HepG2 (cell line): ENCODE data around the gene TRIM9. TPM values are rescaled to one million over a fixed set of nuclear protein-coding genes. Genes with fewer than 3 reads are reported as not detected.

ENCODE experiments used
- DBP ChIP-seq: sonication (generic); formaldehyde crosslinking; IDR thresholded peaks from 2 replicates; pipeline ENCODE4 v1.4.0; 2020; ENCODE audit warnings: missing genetic modification reagents; ENCODE audit errors: not compliant biosample characterization
- KMT2A ChIP-seq: sonication (generic); formaldehyde crosslinking; IDR thresholded peaks from 2 replicates; pipeline ENCODE4 v1.4.0; 2020; ENCODE audit warnings: missing genetic modification reagents
- NCOA2 ChIP-seq: sonication (generic); formaldehyde crosslinking; IDR thresholded peaks from 2 replicates; pipeline ENCODE4 v1.8.0; 2022; ENCODE audit warnings: inconsistent platforms
- REST ChIP-seq, 2 experiments: IDR thresholded peaks; 2 replicates each; pipeline ENCODE4 v1.6.1; 2011 to 2012; ENCODE audit warnings: low read length in 2 of 2, borderline replicate concordance in 1 of 2, low read depth in 1 of 2, mild to moderate bottlenecking in 1 of 2, moderate library complexity in 1 of 2
- SKIL ChIP-seq: sonication (generic); formaldehyde crosslinking; IDR thresholded peaks from 2 replicates; pipeline ENCODE4 v1.8.0; 2022; ENCODE audit warnings: missing genetic modification reagents, mild to moderate bottlenecking, moderate library complexity, borderline replicate concordance
- STAT5B ChIP-seq: sonication (generic); formaldehyde crosslinking; IDR thresholded peaks from 2 replicates; pipeline ENCODE4 v1.4.0; 2020; ENCODE audit warnings: missing genetic modification reagents
- ZBTB40 ChIP-seq, 2 experiments: fragments of 450-650 bp in 1 of 2; sonication (generic) in 1 of 2; formaldehyde crosslinking in 1 of 2; IDR thresholded peaks; 2 replicates each; pipeline versions ENCODE4 v1.6.1 to v1.8.0; 2016 to 2022; ENCODE audit warnings: antibody characterized with exemption in 1 of 2, mild to moderate bottlenecking in 1 of 2, missing genetic modification reagents in 1 of 2
- ZNF33B ChIP-seq: sonication (generic); formaldehyde crosslinking; IDR thresholded peaks from 2 replicates; pipeline ENCODE4 v1.5.1; 2020; ENCODE audit warnings: mild to moderate bottlenecking, missing genetic modification reagents
- polyA plus RNA-seq, 8 experiments: library from polyadenylated mRNA; depleted of rRNA in 3 of 8; stranded (reverse) in 7 of 8; unstranded in 1 of 8; fragments of >200 nt; fragmentation: Illumina TruSeq in 4 of 8; extraction: Trizol in 4 of 8; gene quantifications; 2 replicates each; pipeline versions ENCODE4 v1.2.1 to v1.2.3, GENCODE V29; 2011 to 2016; ENCODE audit warnings: low read depth in 4 of 8, missing spikeins in 1 of 8, mixed read lengths in 1 of 8; ENCODE audit not compliant: insufficient read depth in 1 of 8
- total RNA-seq, 5 experiments: library from RNA; depleted of rRNA; stranded (reverse); fragments of >200 nt; fragmentation: Illumina TruSeq; extraction: Trizol; gene quantifications; 2 replicates each; pipeline ENCODE4 v1.2.3, GENCODE V29; 2016; ENCODE audit warnings: low read depth in 1 of 5
- TF ChIP-seq, protein P1 (sequence below): sonication (generic); formaldehyde crosslinking; IDR thresholded peaks from 2 replicates; pipeline ENCODE4 v1.8.1; 2023; ENCODE audit warnings: mild to moderate bottlenecking, moderate library complexity, missing genetic modification reagents

TRIM9 gene
- total and polyA plus RNA-seq, 2 of the 13 experiments (the other 11 are each of a cell fraction or from before 2014, with no cell fraction given), result 0.04 to 0.07 TPM

DNA sequence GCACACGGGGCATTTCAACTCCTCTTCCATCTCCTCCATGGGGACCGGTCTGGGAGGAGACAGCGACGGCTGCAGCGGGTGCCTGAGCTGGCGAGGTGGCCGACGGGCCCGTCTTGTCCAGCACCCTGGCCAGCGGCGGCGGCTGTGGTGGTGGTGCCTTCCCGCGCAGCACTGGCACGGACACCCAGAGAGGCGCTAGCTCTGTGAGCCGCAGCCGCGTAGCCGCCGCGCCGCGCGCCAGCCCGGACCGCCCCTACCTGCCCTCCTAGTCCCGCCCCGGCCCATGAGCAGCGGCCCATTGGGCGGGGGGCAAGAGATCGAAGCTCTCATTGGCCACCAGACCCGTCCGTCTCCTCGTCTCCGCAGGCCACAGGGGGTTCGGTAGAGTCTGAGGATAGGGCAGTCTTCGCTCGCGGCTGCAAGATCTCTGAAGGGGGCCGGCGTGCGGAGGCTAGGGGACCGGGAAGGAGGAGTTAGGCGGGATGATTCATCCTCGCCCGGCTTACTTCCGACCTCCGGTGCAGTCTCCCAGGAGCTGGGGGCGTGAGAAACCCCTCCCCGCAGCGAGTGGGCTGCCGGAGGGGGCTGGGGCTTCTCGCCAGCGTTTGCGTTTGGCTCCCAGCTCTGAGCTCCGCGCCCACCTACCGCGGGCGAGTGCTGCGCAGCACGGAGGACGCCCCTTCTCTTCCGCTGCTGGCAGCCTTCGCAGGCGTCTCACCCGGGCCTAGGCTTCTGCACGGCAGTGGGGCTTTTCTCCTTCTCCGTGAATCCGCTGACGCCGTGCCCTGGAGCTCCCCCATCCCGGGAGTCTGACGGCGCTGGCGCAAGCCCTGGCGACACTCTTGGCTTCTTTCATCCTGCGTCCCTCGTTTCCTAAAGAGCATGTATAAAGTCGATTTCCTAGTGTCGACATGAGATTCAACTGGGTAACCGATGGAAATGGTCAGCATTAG lies at the start of gene TRIM9 (continued):
- TF ChIP-seq SKIL (CRISPR knock-in tag) (no peak), REST (IDR thresholded peaks at IDR 0.05; ENCODE audit: borderline replicate concordance in 1 of 2, low read depth in 1 of 2, low read length in 2 of 2) (peak; percentile 81 to 93), DBP (CRISPR knock-in tag) (no peak), NCOA2 (no peak), STAT5B (CRISPR knock-in tag) (no peak), ZBTB40 (IDR thresholded peaks at IDR 0.05) (no peak), ZBTB40 (CRISPR knock-in tag; IDR thresholded peaks at IDR 0.05) (peak; percentile 40; the same call in 1 of the 2 replicates), ZNF33B (no peak), KMT2A (CRISPR knock-in tag) (0 out of 2 replicates have a peak, but pooled peaks have one; percentile 25)
- TF ChIP-seq, protein P1, sequence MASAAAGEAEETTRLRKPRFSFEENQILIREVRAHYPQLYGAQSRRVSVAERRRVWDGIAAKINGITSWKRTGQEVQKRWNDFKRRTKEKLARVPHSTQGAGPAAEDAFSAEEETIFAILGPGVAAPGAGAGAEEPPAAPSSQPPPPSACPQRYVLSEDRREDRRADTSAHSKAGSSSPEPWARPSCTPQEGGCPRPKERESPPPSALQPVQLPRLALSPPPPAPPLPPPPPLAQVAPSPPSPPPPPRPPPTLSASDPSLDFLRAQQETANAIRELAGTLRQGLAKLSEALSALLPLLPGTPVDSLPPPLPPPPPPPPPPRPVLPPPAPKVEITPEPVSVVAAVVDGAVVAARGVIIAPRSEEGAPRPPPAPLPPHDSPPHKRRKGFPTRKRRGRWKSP (CRISPR knock-in tag), result peak; percentile 98
